RWPE2 (cell line): Measurements from ENCODE around the gene GALNT17.

Experiments used
- ATAC-seq: fragments of 200-7000 bp; cut with Tn5 transposase; 3 replicates; pipeline ENCODE4 v1.9.1; 2021; ENCODE audit warnings: low read depth
- DNase-seq: peaks from one replicate; pipeline ENCODE4 v3.0.0-alpha.2; 2020; ENCODE audit warnings: low spot score
- H3K27ac ChIP-seq: fragments of 450-650 bp; 2 replicates; pipeline ENCODE4 v1.5.1; 2017; ENCODE audit warnings: mild to moderate bottlenecking; ENCODE audit not compliant: poor library complexity, severe bottlenecking
- H3K27me3 ChIP-seq: fragments of 250-450 bp; sonication (Bioruptor Pico); 2 replicates; pipeline ENCODE4 v1.5.1; 2021; ENCODE audit warnings: mild to moderate bottlenecking, moderate library complexity; ENCODE audit not compliant: insufficient read depth, poor library complexity, severe bottlenecking
- H3K36me3 ChIP-seq: fragments of 250-450 bp; sonication (Bioruptor Pico); 2 replicates; pipeline ENCODE4 v1.5.1; 2020; ENCODE audit warnings: low read depth, mild to moderate bottlenecking, moderate library complexity
- H3K4me1 ChIP-seq: fragments of 250-450 bp; sonication (Bioruptor Pico); 2 replicates; pipeline ENCODE4 v1.5.1; 2021; ENCODE audit warnings: mild to moderate bottlenecking, moderate library complexity; ENCODE audit not compliant: insufficient read depth, poor library complexity, severe bottlenecking
- H3K4me3 ChIP-seq: fragments of 250-450 bp; sonication (Bioruptor Pico); 2 replicates; pipeline ENCODE4 v1.5.1; 2021; ENCODE audit warnings: mild to moderate bottlenecking, moderate library complexity; ENCODE audit not compliant: severe bottlenecking
- H3K9me3 ChIP-seq: fragments of 250-450 bp; sonication (Bioruptor Pico); 2 replicates; pipeline ENCODE4 v1.5.1; 2021; ENCODE audit warnings: mild to moderate bottlenecking, moderate library complexity; ENCODE audit not compliant: severe bottlenecking
- TF ChIP-seq, protein P1 (sequence below): fragments of 450-650 bp; IDR thresholded peaks from one replicate; pipeline ENCODE4 v1.5.1; 2017; ENCODE audit warnings: mild to moderate bottlenecking, moderate library complexity; ENCODE audit not compliant: poor library complexity, severe bottlenecking

The GALNT17 gene

DNA sequence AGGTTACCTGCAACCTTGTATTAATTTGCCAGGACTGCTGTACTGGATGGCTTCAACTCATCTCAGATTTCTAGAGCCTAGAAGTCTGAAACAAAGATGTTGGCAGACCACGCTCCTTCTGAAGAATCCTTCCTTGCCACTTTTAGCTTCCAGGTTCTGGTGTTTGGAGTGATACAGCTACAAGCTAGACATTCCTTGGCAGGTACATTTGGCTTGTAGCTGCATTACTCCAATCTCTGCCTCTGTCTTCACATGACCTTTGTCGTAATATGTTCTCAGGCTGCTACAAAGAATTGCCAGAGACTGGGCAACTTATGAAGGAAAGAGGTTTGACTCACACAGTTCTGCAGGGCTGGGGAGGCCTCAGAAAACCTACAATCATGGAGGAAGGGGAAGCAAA lies 146.3 kb downstream of the GALNT17 start:
- no peaks in the 10 kb centered on the region for H3K36me3 ChIP-seq
- no peaks in the 10 kb centered on the region for H3K27me3 ChIP-seq
- H3K9me3 ChIP-seq: no peaks in the 10 kb centered on the region
- DNase-seq (no peak), ATAC-seq (no peak)
- TF ChIP-seq, protein P1, sequence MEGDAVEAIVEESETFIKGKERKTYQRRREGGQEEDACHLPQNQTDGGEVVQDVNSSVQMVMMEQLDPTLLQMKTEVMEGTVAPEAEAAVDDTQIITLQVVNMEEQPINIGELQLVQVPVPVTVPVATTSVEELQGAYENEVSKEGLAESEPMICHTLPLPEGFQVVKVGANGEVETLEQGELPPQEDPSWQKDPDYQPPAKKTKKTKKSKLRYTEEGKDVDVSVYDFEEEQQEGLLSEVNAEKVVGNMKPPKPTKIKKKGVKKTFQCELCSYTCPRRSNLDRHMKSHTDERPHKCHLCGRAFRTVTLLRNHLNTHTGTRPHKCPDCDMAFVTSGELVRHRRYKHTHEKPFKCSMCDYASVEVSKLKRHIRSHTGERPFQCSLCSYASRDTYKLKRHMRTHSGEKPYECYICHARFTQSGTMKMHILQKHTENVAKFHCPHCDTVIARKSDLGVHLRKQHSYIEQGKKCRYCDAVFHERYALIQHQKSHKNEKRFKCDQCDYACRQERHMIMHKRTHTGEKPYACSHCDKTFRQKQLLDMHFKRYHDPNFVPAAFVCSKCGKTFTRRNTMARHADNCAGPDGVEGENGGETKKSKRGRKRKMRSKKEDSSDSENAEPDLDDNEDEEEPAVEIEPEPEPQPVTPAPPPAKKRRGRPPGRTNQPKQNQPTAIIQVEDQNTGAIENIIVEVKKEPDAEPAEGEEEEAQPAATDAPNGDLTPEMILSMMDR: no peak
- H3K4me1 ChIP-seq: no peaks in the 10 kb centered on the region
- no peak overlapping the region for H3K4me3 ChIP-seq
- no peak overlapping the region for H3K27ac ChIP-seq

DNA sequence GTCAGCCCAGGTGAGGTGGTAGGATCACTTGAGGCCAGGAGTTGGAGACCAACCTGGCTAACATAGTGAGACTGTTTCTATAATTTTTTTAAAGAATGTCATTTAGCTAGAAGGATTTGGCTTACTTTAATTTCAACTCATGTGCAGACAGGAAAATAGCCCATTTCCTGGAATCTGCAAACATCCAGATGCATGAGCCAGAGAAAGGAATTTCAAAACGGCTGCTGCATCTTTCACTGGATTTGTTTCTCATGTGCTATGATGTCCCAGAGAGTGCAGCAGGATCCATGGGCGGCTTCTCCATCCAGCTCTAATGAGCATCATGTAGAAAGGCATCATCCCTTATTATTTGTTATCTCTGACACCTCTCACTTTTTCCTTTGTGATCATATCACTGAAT lies 149.3 kb downstream of the GALNT17 start:
- DNase-seq: no peak
- Histone ChIP-seq H3K36me3 (no peaks in the 10 kb centered on the region), H3K27me3 (no peaks in the 10 kb centered on the region), H3K9me3 (no peaks in the 10 kb centered on the region), H3K4me1 (no peaks in the 10 kb centered on the region), H3K4me3 (no peak overlapping the region), H3K27ac (no peak overlapping the region)
- ATAC-seq: no peak
- TF ChIP-seq, protein P1: no peak

DNA sequence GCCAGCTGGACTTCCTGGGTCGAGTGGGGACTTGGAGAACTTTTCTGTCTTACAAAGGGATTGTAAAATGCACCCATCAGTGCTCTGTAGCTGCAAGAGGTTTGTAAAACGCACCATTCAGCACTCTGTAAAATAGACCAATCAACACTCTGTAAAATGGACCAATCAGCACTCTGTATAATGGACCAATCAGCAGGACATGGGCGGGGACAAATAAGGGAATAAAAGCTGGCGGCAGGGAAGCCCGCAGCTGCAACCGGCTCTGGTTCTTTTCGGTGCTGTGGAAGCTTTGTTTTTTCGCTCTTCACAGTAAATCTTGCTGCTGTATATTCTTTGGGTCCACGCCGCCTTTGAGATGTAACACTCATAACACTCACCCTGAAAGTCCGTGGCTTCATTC lies 151.9 kb downstream of the GALNT17 start:
- H3K27ac ChIP-seq: no peak overlapping the region
- no peak overlapping the region for H3K4me3 ChIP-seq
- no peaks in the 10 kb centered on the region for H3K36me3 ChIP-seq
- no peak for DNase-seq
- ATAC-seq: no peak
- H3K4me1 ChIP-seq: no peaks in the 10 kb centered on the region
- no peaks in the 10 kb centered on the region for H3K27me3 ChIP-seq
- TF ChIP-seq, protein P1: no peak
- no peaks in the 10 kb centered on the region for H3K9me3 ChIP-seq

DNA sequence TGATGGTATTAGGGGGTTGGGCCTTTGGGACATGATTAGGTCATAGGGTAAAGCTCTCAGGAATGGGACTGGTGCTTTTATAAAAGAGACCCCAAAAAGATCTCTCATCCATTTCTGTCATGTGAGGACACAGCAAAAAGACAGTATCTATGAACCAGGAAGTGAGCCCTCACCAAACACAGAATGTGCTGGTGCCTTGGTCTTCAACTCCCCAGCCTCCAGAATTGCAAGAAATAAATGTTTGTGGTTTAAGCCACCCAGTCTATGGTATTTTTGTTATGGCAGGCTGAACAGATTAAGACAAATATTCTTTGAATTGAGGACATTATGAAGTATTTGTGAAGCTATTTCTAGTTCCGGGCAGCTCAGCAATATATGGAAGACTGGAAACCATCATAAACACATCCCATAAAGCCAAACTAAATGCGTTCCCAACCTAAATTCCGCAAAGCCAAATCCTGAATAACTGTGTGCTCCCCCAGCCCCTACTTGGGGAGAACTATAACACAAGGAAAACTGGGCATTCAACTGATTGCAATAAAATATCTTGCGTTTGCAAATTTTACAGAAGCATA lies 153.7 kb downstream of the GALNT17 start:
- Histone ChIP-seq H3K4me1 (no peaks in the 10 kb centered on the region), H3K36me3 (no peaks in the 10 kb centered on the region), H3K9me3 (no peaks in the 10 kb centered on the region), H3K27ac (no peak overlapping the region), H3K27me3 (no peaks in the 10 kb centered on the region), H3K4me3 (no peak overlapping the region)
- ATAC-seq: no peak
- TF ChIP-seq, protein P1: no peak
- no peak for DNase-seq

DNA sequence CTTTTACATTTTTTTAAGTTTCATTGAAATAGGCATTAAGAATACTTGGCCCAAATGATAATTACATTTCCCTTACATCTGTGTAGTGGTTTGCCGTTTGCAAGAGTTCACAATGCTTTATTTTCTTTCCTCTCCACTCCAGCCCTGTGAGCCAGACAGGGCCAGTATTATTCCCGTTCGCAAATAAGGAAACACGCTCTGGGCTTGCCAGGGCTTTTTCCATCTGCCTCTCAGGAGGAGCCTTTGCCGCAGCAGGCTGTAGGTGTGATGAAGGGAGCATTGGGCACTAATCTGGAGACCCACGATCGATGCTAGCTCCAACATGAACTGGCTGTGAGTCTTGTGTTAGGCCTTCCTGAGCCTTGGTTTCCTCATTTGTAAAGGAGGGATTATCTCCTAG lies 154.4 kb downstream of the GALNT17 start:
- TF ChIP-seq, protein P1: no peak
- no peaks in the 10 kb centered on the region for H3K27me3 ChIP-seq
- no peak overlapping the region for H3K4me3 ChIP-seq
- DNase-seq (no peak), ATAC-seq (no peak)
- H3K9me3 ChIP-seq: no peaks in the 10 kb centered on the region
- H3K4me1 ChIP-seq: no peaks in the 10 kb centered on the region
- H3K36me3 ChIP-seq: no peaks in the 10 kb centered on the region
- no peak overlapping the region for H3K27ac ChIP-seq
